ENCODE measurements around the gene P2RY6.

- TF ChIP-seq, protein P1, sequence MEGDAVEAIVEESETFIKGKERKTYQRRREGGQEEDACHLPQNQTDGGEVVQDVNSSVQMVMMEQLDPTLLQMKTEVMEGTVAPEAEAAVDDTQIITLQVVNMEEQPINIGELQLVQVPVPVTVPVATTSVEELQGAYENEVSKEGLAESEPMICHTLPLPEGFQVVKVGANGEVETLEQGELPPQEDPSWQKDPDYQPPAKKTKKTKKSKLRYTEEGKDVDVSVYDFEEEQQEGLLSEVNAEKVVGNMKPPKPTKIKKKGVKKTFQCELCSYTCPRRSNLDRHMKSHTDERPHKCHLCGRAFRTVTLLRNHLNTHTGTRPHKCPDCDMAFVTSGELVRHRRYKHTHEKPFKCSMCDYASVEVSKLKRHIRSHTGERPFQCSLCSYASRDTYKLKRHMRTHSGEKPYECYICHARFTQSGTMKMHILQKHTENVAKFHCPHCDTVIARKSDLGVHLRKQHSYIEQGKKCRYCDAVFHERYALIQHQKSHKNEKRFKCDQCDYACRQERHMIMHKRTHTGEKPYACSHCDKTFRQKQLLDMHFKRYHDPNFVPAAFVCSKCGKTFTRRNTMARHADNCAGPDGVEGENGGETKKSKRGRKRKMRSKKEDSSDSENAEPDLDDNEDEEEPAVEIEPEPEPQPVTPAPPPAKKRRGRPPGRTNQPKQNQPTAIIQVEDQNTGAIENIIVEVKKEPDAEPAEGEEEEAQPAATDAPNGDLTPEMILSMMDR (IDR thresholded peaks at IDR 0.05): no peak
- TF ChIP-seq POLR2A (IDR thresholded peaks at IDR 0.05): no peak
- no peak for TF ChIP-seq POLR2AphosphoS5 (IDR thresholded peaks at IDR 0.05)
These were observed 34.1 kb downstream of the P2RY6 start for GRCh38 chr11:73306069-73306841.

Measured in suprapubic skin (tissue), 4 donors.